Osteoblast (primary cell): Measurements from ENCODE around the gene ZBTB21. TPM values are rescaled to one million over a fixed set of nuclear protein-coding genes. Genes with fewer than 3 reads are reported as not detected.

Experiments
- DNase-seq: peaks from one replicate; pipeline ENCODE4 v3.0.0; 2011; ENCODE audit warnings: low spot score, mixed read lengths; ENCODE audit not compliant: insufficient read length; ENCODE audit errors: missing footprints
- H2AFZ ChIP-seq: 2 replicates; pipeline ENCODE4 v1.6.0; 2011; ENCODE audit warnings: mild to moderate bottlenecking, low read length
- H3K27ac ChIP-seq: 2 replicates; pipeline ENCODE4 v1.5.1; 2011; ENCODE audit warnings: mild to moderate bottlenecking, low read depth, low read length, moderate library complexity
- H3K27me3 ChIP-seq: 2 replicates; pipeline ENCODE4 v1.6.0; 2012; ENCODE audit warnings: mild to moderate bottlenecking, control low read depth, inconsistent platforms, low read length, moderate library complexity; ENCODE audit not compliant: insufficient read depth
- H3K36me3 ChIP-seq: 2 replicates; pipeline ENCODE4 v1.5.1; 2011; ENCODE audit warnings: mild to moderate bottlenecking, low read length, control low read depth, moderate library complexity; ENCODE audit not compliant: insufficient read depth
- H3K4me1 ChIP-seq: 2 replicates; pipeline ENCODE4 v1.5.1; 2011; ENCODE audit warnings: mild to moderate bottlenecking, low read length, control low read depth, moderate library complexity; ENCODE audit not compliant: insufficient read depth
- H3K4me2 ChIP-seq: 2 replicates; pipeline ENCODE4 v1.6.0; 2011; ENCODE audit warnings: mild to moderate bottlenecking, low read length; ENCODE audit not compliant: insufficient read depth
- H3K4me3 ChIP-seq: fragments of 200-600 bp; sonication (generic); 3 replicates; pipeline ENCODE4 v1.5.1; 2012; ENCODE audit warnings: mild to moderate bottlenecking, low read length, inconsistent platforms; ENCODE audit not compliant: insufficient read depth
- H3K79me2 ChIP-seq: 2 replicates; pipeline ENCODE4 v1.6.0; 2012; ENCODE audit warnings: mild to moderate bottlenecking, low read length, control low read depth, inconsistent platforms; ENCODE audit not compliant: insufficient read depth
- H3K9me3 ChIP-seq: 2 replicates; pipeline ENCODE4 v1.5.1; 2011; ENCODE audit warnings: low read depth, low read length, control low read depth
- H4K20me1 ChIP-seq: 2 replicates; pipeline ENCODE4 v1.6.0; 2012; ENCODE audit warnings: mild to moderate bottlenecking, low read length, control low read depth; ENCODE audit not compliant: insufficient read depth
- CTCF ChIP-seq: IDR thresholded peaks from 2 replicates; pipeline ENCODE4 v1.5.1; 2011; ENCODE audit warnings: mild to moderate bottlenecking, low read depth, low read length, moderate library complexity; ENCODE audit errors: extremely low read depth
- total RNA-seq: library from RNA; depleted of rRNA; stranded (reverse); fragments of >200 nt; gene quantifications from 2 replicates; pipeline ENCODE4 v1.2.3, GENCODE V29; 2012

ZBTB21 gene
- 12.7 and 13.8 TPM in 2 replicates for total RNA-seq

GRCh38 chr21:42009831-42010506 is at the start of gene ZBTB21:
Gene ZBTB21, minus strand, starts transcription at chr21:42010360. Its CDS starts 16,265 bp downstream, at chr21:41994095.
- peaks cover 39% of the 10 kb centered on the region for H3K79me2 ChIP-seq
- no peaks in the 10 kb centered on the region for H3K9me3 ChIP-seq
- H3K4me1 ChIP-seq, result peaks cover 5% of the 10 kb centered on the region

GRCh38 chr21:42059721-42060120 is 49.6 kb upstream of the ZBTB21 start:
- no peak for TF ChIP-seq CTCF
- H2AFZ ChIP-seq, result no peak overlapping the region
- H4K20me1 ChIP-seq, result no peaks in the 10 kb centered on the region

More at GRCh38 chr21:42009831-42010506, at the start of gene ZBTB21:
- Histone ChIP-seq H4K20me1 (no peaks in the 10 kb centered on the region), H3K4me2 (peak within 1 kb of the TSS; percentile 85), H3K4me3 (peak within 1 kb of the TSS; percentile 80), H3K27ac (peak within 1 kb of the TSS; percentile 99), H3K27me3 (no peaks in the 10 kb centered on the region), H2AFZ (peak within 1 kb of the TSS; percentile 69), H3K36me3 (peaks cover 8% of the 10 kb centered on the region)
- peak; percentile 99 for DNase-seq
- no peak for TF ChIP-seq CTCF

GRCh38 chr21:42059141-42059540 is 49.0 kb upstream of the ZBTB21 start:
- peak; percentile 49 for DNase-seq
- Histone ChIP-seq H3K4me2 (no peak overlapping the region), H3K4me3 (no peak overlapping the region), H2AFZ (no peak overlapping the region), H4K20me1 (no peaks in the 10 kb centered on the region), H3K27me3 (peaks cover 25% of the 10 kb centered on the region), H3K9me3 (no peaks in the 10 kb centered on the region), H3K27ac (no peak overlapping the region), H3K79me2 (no peaks in the 10 kb centered on the region), H3K36me3 (no peaks in the 10 kb centered on the region), H3K4me1 (peaks cover 30% of the 10 kb centered on the region)
- TF ChIP-seq CTCF, result no peak

More at GRCh38 chr21:42059721-42060120, 49.6 kb upstream of the ZBTB21 start:
- Histone ChIP-seq H3K4me3 (no peak overlapping the region), H3K27ac (no peak overlapping the region), H3K9me3 (no peaks in the 10 kb centered on the region), H3K36me3 (no peaks in the 10 kb centered on the region), H3K4me1 (peaks cover 30% of the 10 kb centered on the region), H3K79me2 (no peaks in the 10 kb centered on the region), H3K4me2 (no peak overlapping the region), H3K27me3 (peaks cover 28% of the 10 kb centered on the region)
- peak; percentile 68 for DNase-seq

- DNase-seq, result peak; percentile 44
- Histone ChIP-seq H3K9me3 (no peaks in the 10 kb centered on the region), H3K4me2 (no peak overlapping the region), H3K4me1 (peaks cover 30% of the 10 kb centered on the region), H3K27me3 (peaks cover 21% of the 10 kb centered on the region), H3K36me3 (no peaks in the 10 kb centered on the region), H2AFZ (no peak overlapping the region), H3K4me3 (no peak overlapping the region), H3K27ac (peak overlapping the region; percentile 97), H4K20me1 (no peaks in the 10 kb centered on the region), H3K79me2 (no peaks in the 10 kb centered on the region)
- no peak for TF ChIP-seq CTCF
Observed at GRCh38 chr21:42058631-42059111, 48.5 kb upstream of the ZBTB21 start.
